Left lung (tissue), 10 donors: ENCODE measurements around the gene SMPX. TPM values are rescaled to one million over a fixed set of nuclear protein-coding genes. Genes with fewer than 3 reads are reported as not detected.

ENCODE experiments used
- ATAC-seq: fragments of 200-7000 bp; cut with Tn5 transposase; one replicate; pipeline ENCODE4 v1.9.1; 2020; ENCODE audit warnings: moderate library complexity
- DNase-seq, 4 donors: peaks; one replicate each; pipeline ENCODE4 v3.0.0-alpha.2; 2013 to 2020
- H3K27ac ChIP-seq, 2 donors: fragments of 200-600 bp; sonication (generic) in 1 of 2; one replicate each; pipeline versions ENCODE4 v1.5.0 to v1.8.0; 2020 to 2021
- H3K27me3 ChIP-seq, 2 donors: fragments of 200-600 bp; sonication (generic) in 1 of 2; one replicate each; pipeline versions ENCODE4 v1.5.0 to v1.8.0; 2020 to 2021
- H3K36me3 ChIP-seq, 2 donors: fragments of 200-600 bp; sonication (generic) in 1 of 2; one replicate each; pipeline versions ENCODE4 v1.5.0 to v1.8.0; 2020 to 2021
- H3K4me1 ChIP-seq, 2 donors: fragments of 200-600 bp; one replicate each; pipeline ENCODE4 v1.8.0; 2021
- H3K4me3 ChIP-seq, 2 donors: fragments of 200-600 bp; sonication (generic) in 1 of 2; one replicate each; pipeline versions ENCODE4 v1.5.0 to v1.8.0; 2020 to 2021; ENCODE audit warnings: mild to moderate bottlenecking in 1 of 2
- H3K9me3 ChIP-seq, 2 donors: fragments of 200-600 bp; sonication (generic) in 1 of 2; one replicate each; pipeline versions ENCODE4 v1.5.0 to v1.8.0; 2020 to 2021
- CTCF ChIP-seq, 2 donors: fragments of 200-600 bp; sonication (generic) in 1 of 2; IDR thresholded peaks; one replicate each; pipeline versions ENCODE4 v1.5.0 to v1.8.0; 2021; ENCODE audit warnings: antibody characterized with exemption in 2 of 2
- intact Hi-C, 2 donors: fragments of 100-400 bp; cut with DNase I; formaldehyde crosslinking; loops; one replicate each; pipeline versions ENCODE4 v1.11.2 to v1.14.2; 2022
- polyA plus RNA-seq, 6 donors: library from polyadenylated mRNA; unstranded; fragments of 120-200 nt; gene quantifications; one replicate each; pipeline ENCODE4 v1.2.1, GENCODE V29; 2013; ENCODE audit not compliant: insufficient read length in 6 of 6
- total RNA-seq, 2 donors: library from RNA; stranded (reverse); fragmentation: NEBNext Ultra II Directional; extraction: Animal tissue kit (Norgen Biotek cat#: 25700); gene quantifications; one replicate each; pipeline ENCODE4 v1.2.1, GENCODE V29; 2021
- donor health status: DM: no; HTN: yes; CAD: no.
- donor health status: DM: no; HTN: no; CAD: no.

The SMPX gene
- total and polyA plus RNA-seq, 8 donors, result 3.2 to 10.0 (median 7.7) TPM; not detected in 2

GRCh38 chrX:21678048-21678612 lies 79.8 kb downstream of the SMPX start:
- Histone ChIP-seq H3K9me3 (no peaks in the 10 kb centered on the region), H3K4me3 (no peak overlapping the region), H3K36me3 (no peaks in the 10 kb centered on the region), H3K27ac (no peak overlapping the region), H3K27me3 (no peaks in the 10 kb centered on the region), H3K4me1 (no peaks in the 10 kb centered on the region)
- DNase-seq, result no peak
- ATAC-seq, result no peak
- TF ChIP-seq CTCF (IDR thresholded peaks at IDR 0.05), result no peak
- intact Hi-C loops, result no loop called here

GRCh38 chrX:21675931-21676330 lies 82.0 kb downstream of the SMPX start:
- ATAC-seq (no peak), DNase-seq (no peak)
- H3K36me3 ChIP-seq, result no peaks in the 10 kb centered on the region
- H3K27me3 ChIP-seq, result no peaks in the 10 kb centered on the region
- H3K27ac ChIP-seq, result no peak overlapping the region
- intact Hi-C loops, result no loop called here
- H3K9me3 ChIP-seq, result no peaks in the 10 kb centered on the region
- H3K4me3 ChIP-seq, result no peak overlapping the region
- no peaks in the 10 kb centered on the region for H3K4me1 ChIP-seq
- no peak for TF ChIP-seq CTCF (IDR thresholded peaks at IDR 0.05)

- TF ChIP-seq CTCF (IDR thresholded peaks at IDR 0.05), result no peak
- no peak for ATAC-seq
These were observed 83.3 kb downstream of the SMPX start for GRCh38 chrX:21674430-21675186.

GRCh38 chrX:21666679-21667078 lies 91.2 kb downstream of the SMPX start:
- intact Hi-C loops, result no loop called here
- DNase-seq (no peak), ATAC-seq (no peak)
- H3K36me3 ChIP-seq, result no peaks in the 10 kb centered on the region
- no peaks in the 10 kb centered on the region for H3K27me3 ChIP-seq
- H3K4me1 ChIP-seq, result no peaks in the 10 kb centered on the region
- no peak for TF ChIP-seq CTCF (IDR thresholded peaks at IDR 0.05)
- no peak overlapping the region for H3K4me3 ChIP-seq
- no peak overlapping the region for H3K27ac ChIP-seq
- no peaks in the 10 kb centered on the region for H3K9me3 ChIP-seq

More at GRCh38 chrX:21674430-21675186, 83.3 kb downstream of the SMPX start:
- intact Hi-C loops, result no loop called here
- H3K4me3 ChIP-seq, result no peak overlapping the region
- no peaks in the 10 kb centered on the region for H3K27me3 ChIP-seq
- H3K9me3 ChIP-seq, result no peaks in the 10 kb centered on the region
- no peak for DNase-seq
- H3K27ac ChIP-seq, result no peak overlapping the region
- H3K36me3 ChIP-seq, result no peaks in the 10 kb centered on the region
- no peaks in the 10 kb centered on the region for H3K4me1 ChIP-seq

- Histone ChIP-seq H3K4me3 (no peak overlapping the region), H3K27ac (no peak overlapping the region), H3K27me3 (no peaks in the 10 kb centered on the region), H3K9me3 (no peaks in the 10 kb centered on the region), H3K36me3 (no peaks in the 10 kb centered on the region), H3K4me1 (no peaks in the 10 kb centered on the region)
- DNase-seq, result no peak
- no peak for ATAC-seq
- intact Hi-C loops, result no loop called here
- no peak for TF ChIP-seq CTCF (IDR thresholded peaks at IDR 0.05)
These were observed 91.7 kb downstream of the SMPX start for GRCh38 chrX:21666252-21666651.
